H9 (cell line): Measurements from ENCODE around the gene ULK4. TPM values are rescaled to one million over a fixed set of nuclear protein-coding genes. Genes with fewer than 3 reads are reported as not detected.

Experiments used
- DNase-seq: peaks from one replicate; pipeline ENCODE4 v3.0.0-alpha.2; 2017
- H2AFZ ChIP-seq: one replicate; pipeline ENCODE4 v1.6.1; 2013; ENCODE audit warnings: mild to moderate bottlenecking, low read length, control low read depth, moderate library complexity
- H2AK5ac ChIP-seq: 2 replicates; pipeline ENCODE4 v1.6.1; 2013; ENCODE audit warnings: low read length, control low read depth, mixed read lengths; ENCODE audit not compliant: insufficient read length
- H2BK120ac ChIP-seq: one replicate; pipeline ENCODE4 v1.6.1; 2013; ENCODE audit warnings: low read depth, mild to moderate bottlenecking, low read length, control low read depth, inconsistent platforms; ENCODE audit not compliant: poor library complexity, severe bottlenecking
- H2BK12ac ChIP-seq: 2 replicates; pipeline ENCODE4 v1.6.1; 2013; ENCODE audit warnings: low read length, control low read depth, mixed read lengths, low read depth; ENCODE audit not compliant: insufficient read length
- H2BK15ac ChIP-seq: 2 replicates; pipeline ENCODE4 v1.6.1; 2013; ENCODE audit warnings: low read depth, low read length, control low read depth
- H2BK20ac ChIP-seq: one replicate; pipeline ENCODE4 v1.6.1; 2013; ENCODE audit warnings: low read depth, mild to moderate bottlenecking, low read length, control low read depth, inconsistent platforms; ENCODE audit not compliant: poor library complexity, severe bottlenecking
- H2BK5ac ChIP-seq: 2 replicates; pipeline ENCODE4 v1.6.1; 2013; ENCODE audit warnings: low read length, control low read depth, mixed read lengths; ENCODE audit not compliant: insufficient read length
- H3K14ac ChIP-seq: 2 replicates; pipeline ENCODE4 v1.6.1; 2013; ENCODE audit warnings: low read length, control low read depth; ENCODE audit not compliant: insufficient read depth
- H3K18ac ChIP-seq: 2 replicates; pipeline ENCODE4 v1.6.1; 2013; ENCODE audit warnings: low read depth, mild to moderate bottlenecking, mixed read lengths, low read length, control low read depth; ENCODE audit not compliant: insufficient read length
- H3K23ac ChIP-seq: 2 replicates; pipeline ENCODE4 v1.6.1; 2013; ENCODE audit warnings: low read length, control low read depth, mixed read lengths, low read depth; ENCODE audit not compliant: insufficient read length
- H3K23me2 ChIP-seq: 2 replicates; pipeline ENCODE4 v1.6.1; 2013; ENCODE audit warnings: low read depth, mild to moderate bottlenecking, mixed read lengths, low read length, control low read depth; ENCODE audit not compliant: insufficient read length, poor library complexity, severe bottlenecking
- H3K27ac ChIP-seq: 2 replicates; pipeline ENCODE4 v1.5.1; 2013; ENCODE audit warnings: low read length, control low read depth, mixed read lengths, low read depth; ENCODE audit not compliant: insufficient read length
- H3K27me3 ChIP-seq: 2 replicates; pipeline ENCODE4 v1.6.1; 2013; ENCODE audit warnings: low read length, control low read depth, inconsistent platforms; ENCODE audit not compliant: insufficient read depth
- H3K4ac ChIP-seq: 2 replicates; pipeline ENCODE4 v1.6.1; 2013; ENCODE audit warnings: low read depth, mild to moderate bottlenecking, control low read depth, inconsistent platforms, low read length, moderate library complexity
- H3K4me1 ChIP-seq: 2 replicates; pipeline ENCODE4 v1.6.1; 2013; ENCODE audit warnings: low read length, control low read depth, inconsistent platforms; ENCODE audit not compliant: insufficient read depth
- H3K4me2 ChIP-seq: 2 replicates; pipeline ENCODE4 v1.6.1; 2013; ENCODE audit warnings: low read length, control low read depth, mixed read lengths; ENCODE audit not compliant: insufficient read length, insufficient read depth
- H3K56ac ChIP-seq: 2 replicates; pipeline ENCODE4 v1.6.1; 2013; ENCODE audit warnings: low read depth, mild to moderate bottlenecking, mixed read lengths, low read length, control low read depth; ENCODE audit not compliant: insufficient read length
- H3K79me1 ChIP-seq: 2 replicates; pipeline ENCODE4 v1.6.1; 2013; ENCODE audit warnings: low read depth, mild to moderate bottlenecking, moderate library complexity, low read length, control low read depth, inconsistent platforms; ENCODE audit not compliant: insufficient read depth, poor library complexity, severe bottlenecking
- H3K79me2 ChIP-seq: 2 replicates; pipeline ENCODE4 v1.6.1; 2013; ENCODE audit warnings: low read length, control low read depth, inconsistent platforms; ENCODE audit not compliant: insufficient read depth
- H3K9ac ChIP-seq: 2 replicates; pipeline ENCODE4 v1.6.1; 2013; ENCODE audit warnings: low read length, control low read depth, mixed read lengths; ENCODE audit not compliant: insufficient read length; ENCODE audit errors: extremely low read depth
- H3K9me3 ChIP-seq: one replicate; pipeline ENCODE4 v1.6.1; 2013; ENCODE audit warnings: low read depth, low read length, inconsistent platforms; ENCODE audit not compliant: control insufficient read depth
- H3T11ph ChIP-seq: one replicate; pipeline ENCODE4 v1.6.1; 2013; ENCODE audit warnings: mild to moderate bottlenecking, low read length, control low read depth, inconsistent platforms
- H4K20me1 ChIP-seq: one replicate; pipeline ENCODE4 v1.6.1; 2013; ENCODE audit not compliant: control insufficient read depth, insufficient read length, insufficient read depth
- H4K5ac ChIP-seq: 2 replicates; pipeline ENCODE4 v1.6.1; 2013; ENCODE audit warnings: low read depth, mild to moderate bottlenecking, mixed read lengths, low read length, control low read depth; ENCODE audit not compliant: insufficient read length
- H4K8ac ChIP-seq: replicated peaks from 2 replicates; pipeline ENCODE4 v1.6.1; 2013; ENCODE audit warnings: low read length, control low read depth, mixed read lengths, low read depth; ENCODE audit not compliant: insufficient read length
- H4K91ac ChIP-seq: 2 replicates; pipeline ENCODE4 v1.6.1; 2013; ENCODE audit warnings: low read depth, mild to moderate bottlenecking, moderate library complexity, mixed read lengths, low read length, control low read depth; ENCODE audit not compliant: insufficient read length
- H3K27ac Mint-ChIP-seq, 3 experiments: 2 replicates in 2 of 3; 3 replicates in 1 of 3; pipeline ENCODE4 v1.8.0; 2020 to 2021; ENCODE audit warnings: mixed read lengths in 3 of 3, mild to moderate bottlenecking in 1 of 3, moderate library complexity in 1 of 3
- H3K27me3 Mint-ChIP-seq: 2 replicates; pipeline ENCODE4 v1.8.0; 2021; ENCODE audit warnings: low read depth, mild to moderate bottlenecking, moderate library complexity, mixed read lengths
- H3K36me3 Mint-ChIP-seq, 3 experiments: 2 replicates in 2 of 3; 3 replicates in 1 of 3; pipeline ENCODE4 v1.8.0; 2020 to 2021; ENCODE audit warnings: low read depth in 3 of 3, mixed read lengths in 3 of 3; ENCODE audit not compliant: insufficient read depth in 1 of 3
- H3K4me1 Mint-ChIP-seq, 2 experiments: 2 replicates each; pipeline ENCODE4 v1.8.0; 2020; ENCODE audit warnings: mixed read lengths in 2 of 2
- H3K4me3 Mint-ChIP-seq, 2 experiments: 2 replicates in 1 of 2; 3 replicates in 1 of 2; pipeline ENCODE4 v1.8.0; 2020 to 2021; ENCODE audit warnings: mild to moderate bottlenecking in 2 of 2, mixed read lengths in 2 of 2, moderate library complexity in 1 of 2
- H3K9me3 Mint-ChIP-seq, 2 experiments: 2 replicates in 1 of 2; 3 replicates in 1 of 2; pipeline ENCODE4 v1.8.0; 2020; ENCODE audit warnings: mild to moderate bottlenecking in 2 of 2, mixed read lengths in 2 of 2, moderate library complexity in 1 of 2
- WGBS: extraction: QIAGEN DNeasy Blood & Tissue Kit; methylation state at CpG from one replicate; pipeline ENCODE4 v1.1.7; 2013; ENCODE audit warnings: missing lambda C conversion rate, low lambda C conversion rate, mixed read lengths; ENCODE audit not compliant: insufficient read length; ENCODE audit errors: extremely low coverage; 5-methylcytosine and 5-hydroxymethylcytosine counted together
- total RNA-seq: library from RNA; stranded (reverse); gene quantifications from 2 replicates; pipeline ENCODE4 v1.2.1, GENCODE V29; 2021
- TF ChIP-seq, protein P1 (sequence below): fragments of 200-600 bp; sonication (generic); conservative IDR thresholded peaks from 3 replicates; pipeline ENCODE4 v1.8.0; 2021; ENCODE audit warnings: antibody characterized with exemption, mild to moderate bottlenecking

Gene ULK4
- total RNA-seq, 1 experiment from 2014 or later = 12.9 TPM

DNA sequence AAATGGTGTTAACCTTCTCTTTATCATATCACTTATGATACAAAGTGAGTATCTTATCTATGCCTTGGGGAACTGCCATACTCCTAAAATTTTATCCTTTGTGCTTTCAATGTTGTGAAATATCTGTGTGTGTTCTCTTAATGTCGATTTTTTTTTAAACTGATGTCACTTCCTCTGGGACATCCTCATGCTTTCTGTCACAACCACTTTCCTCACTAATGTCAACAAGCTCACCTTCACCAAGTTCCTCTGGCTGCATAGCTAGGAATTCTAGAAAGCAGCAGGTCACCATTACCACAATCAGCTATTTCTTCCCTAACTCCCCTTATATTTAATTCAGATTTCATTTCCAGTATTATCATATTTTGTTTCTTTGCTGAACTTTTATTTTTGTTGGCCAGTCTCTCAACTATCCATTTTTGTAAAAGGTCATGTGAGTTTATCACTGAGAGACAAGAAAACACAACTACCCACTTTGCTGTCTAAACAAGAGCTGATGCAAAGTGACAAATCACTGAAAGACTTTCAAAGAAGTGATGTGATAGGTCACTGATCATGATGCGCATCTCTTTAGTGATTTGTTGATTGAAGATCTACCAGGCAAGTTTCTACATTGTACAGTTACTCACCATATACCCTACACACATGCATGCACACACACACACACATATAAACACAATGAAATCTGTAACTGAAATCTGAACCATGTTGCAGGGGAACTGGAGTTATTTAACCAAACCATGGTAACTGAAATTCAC is 369.0 kb downstream of the ULK4 start:
- H2BK12ac ChIP-seq = no peak overlapping the region
- no peak overlapping the region for H2BK20ac ChIP-seq
- no peaks in the 10 kb centered on the region for H4K20me1 ChIP-seq
- TF ChIP-seq, protein P1, sequence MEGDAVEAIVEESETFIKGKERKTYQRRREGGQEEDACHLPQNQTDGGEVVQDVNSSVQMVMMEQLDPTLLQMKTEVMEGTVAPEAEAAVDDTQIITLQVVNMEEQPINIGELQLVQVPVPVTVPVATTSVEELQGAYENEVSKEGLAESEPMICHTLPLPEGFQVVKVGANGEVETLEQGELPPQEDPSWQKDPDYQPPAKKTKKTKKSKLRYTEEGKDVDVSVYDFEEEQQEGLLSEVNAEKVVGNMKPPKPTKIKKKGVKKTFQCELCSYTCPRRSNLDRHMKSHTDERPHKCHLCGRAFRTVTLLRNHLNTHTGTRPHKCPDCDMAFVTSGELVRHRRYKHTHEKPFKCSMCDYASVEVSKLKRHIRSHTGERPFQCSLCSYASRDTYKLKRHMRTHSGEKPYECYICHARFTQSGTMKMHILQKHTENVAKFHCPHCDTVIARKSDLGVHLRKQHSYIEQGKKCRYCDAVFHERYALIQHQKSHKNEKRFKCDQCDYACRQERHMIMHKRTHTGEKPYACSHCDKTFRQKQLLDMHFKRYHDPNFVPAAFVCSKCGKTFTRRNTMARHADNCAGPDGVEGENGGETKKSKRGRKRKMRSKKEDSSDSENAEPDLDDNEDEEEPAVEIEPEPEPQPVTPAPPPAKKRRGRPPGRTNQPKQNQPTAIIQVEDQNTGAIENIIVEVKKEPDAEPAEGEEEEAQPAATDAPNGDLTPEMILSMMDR = no peak
- no peak overlapping the region for H3K56ac ChIP-seq
- H3K27ac ChIP-seq = no peak overlapping the region
- DNase-seq = no peak
- H3K79me2 ChIP-seq = no peaks in the 10 kb centered on the region
- H3K27me3 ChIP-seq = no peaks in the 10 kb centered on the region
- H2BK5ac ChIP-seq = no peak overlapping the region
- no peak overlapping the region for H3K9ac ChIP-seq
- H3T11ph ChIP-seq = no peak overlapping the region
- H4K91ac ChIP-seq = no peak overlapping the region
- no peaks in the 10 kb centered on the region for H3K9me3 Mint-ChIP-seq
- H3K4me1 ChIP-seq = no peaks in the 10 kb centered on the region
- H3K79me1 ChIP-seq = no peaks in the 10 kb centered on the region
- H3K36me3 Mint-ChIP-seq = no peaks in the 10 kb centered on the region
- no peaks in the 10 kb centered on the region for H3K9me3 ChIP-seq
- H3K18ac ChIP-seq = no peak overlapping the region
- H3K23ac ChIP-seq = no peak overlapping the region
- no peaks in the 10 kb centered on the region; the same call in 1 of the 2 replicates for H3K27me3 Mint-ChIP-seq
- H4K5ac ChIP-seq = no peak overlapping the region
- H3K4me2 ChIP-seq = no peak overlapping the region
- H3K4me3 Mint-ChIP-seq = no peak overlapping the region
- no peak overlapping the region for H3K14ac ChIP-seq
- H4K8ac ChIP-seq = no peak overlapping the region
- no peak overlapping the region for H2AFZ ChIP-seq
- no CpG with 5 or more reads among the region's 2 CpGs for WGBS
- no peaks in the 10 kb centered on the region for H3K23me2 ChIP-seq
- no peak overlapping the region for H2BK120ac ChIP-seq
- no peak overlapping the region for H2BK15ac ChIP-seq
- H3K4me1 Mint-ChIP-seq = peaks cover 0 to 11% of the 10 kb centered on the region in 2 experiments; a peak in 3 of 4 replicates
- no peak overlapping the region for H3K4ac ChIP-seq
- H2AK5ac ChIP-seq = no peak overlapping the region
- no peak overlapping the region; a peak in 1 of 7 replicates for H3K27ac Mint-ChIP-seq
